HG03066 (cell line): Measurements from ENCODE around the gene MAPT.
"Not testable (repeated sequence)": the region's sequence is repeated elsewhere in the genome, so short reads cannot be mapped to it uniquely, and the experiment has no call there.

Experiments used
- ATAC-seq: cut with Tn5 transposase; IDR thresholded peaks from one replicate; pipeline ENCODE4 v1.9.1; 2021; ENCODE audit warnings: low read depth; ENCODE audit not compliant: unreplicated experiment

MAPT gene

DNA sequence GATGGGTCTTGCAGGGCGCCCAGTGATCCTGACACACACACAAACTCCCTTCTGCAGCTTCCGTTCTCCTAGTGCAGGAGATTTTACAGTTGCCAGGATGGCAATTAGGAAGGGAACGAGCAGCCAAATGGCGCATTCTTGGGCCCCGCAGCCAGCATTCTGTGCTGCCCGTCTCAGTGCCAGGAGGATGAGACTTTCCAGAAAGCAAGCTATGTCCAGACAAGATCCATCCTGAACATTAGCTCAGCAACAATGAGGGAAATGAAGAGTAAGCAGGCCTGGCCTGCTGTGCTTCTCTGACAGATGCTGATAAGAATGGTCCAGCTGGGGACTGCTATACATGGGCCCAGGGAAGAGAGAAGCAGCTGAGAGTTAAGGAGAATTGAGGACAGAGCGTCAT is 33.2 kb upstream of the MAPT start:
- no peak for ATAC-seq

GRCh38 chr17:45862127-45862526 is 32.2 kb upstream of the MAPT start:
- not testable (repeated sequence) for ATAC-seq

- no peak for ATAC-seq
Observed at GRCh38 chr17:45863857-45864654, 30.3 kb upstream of the MAPT start.

DNA sequence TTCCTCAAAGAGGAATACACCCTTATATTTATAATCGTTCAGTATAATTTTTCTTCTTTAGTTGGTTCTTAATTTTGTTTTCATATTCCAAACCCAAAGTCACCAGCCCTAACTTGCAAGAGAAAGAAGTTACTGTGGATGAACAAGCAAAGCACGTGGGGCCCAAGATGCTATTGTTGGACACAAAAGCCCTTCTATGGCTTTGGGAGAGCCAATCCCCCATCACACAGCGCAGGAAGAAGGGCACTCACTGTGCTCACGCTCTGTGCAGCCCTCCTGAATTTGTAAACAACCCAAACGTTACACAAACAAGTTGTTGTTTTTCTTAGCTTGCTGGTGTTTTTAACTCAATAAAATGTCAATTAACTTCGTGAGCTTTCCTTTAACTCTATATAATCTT is 27.2 kb upstream of the MAPT start:
- ATAC-seq: no peak

DNA sequence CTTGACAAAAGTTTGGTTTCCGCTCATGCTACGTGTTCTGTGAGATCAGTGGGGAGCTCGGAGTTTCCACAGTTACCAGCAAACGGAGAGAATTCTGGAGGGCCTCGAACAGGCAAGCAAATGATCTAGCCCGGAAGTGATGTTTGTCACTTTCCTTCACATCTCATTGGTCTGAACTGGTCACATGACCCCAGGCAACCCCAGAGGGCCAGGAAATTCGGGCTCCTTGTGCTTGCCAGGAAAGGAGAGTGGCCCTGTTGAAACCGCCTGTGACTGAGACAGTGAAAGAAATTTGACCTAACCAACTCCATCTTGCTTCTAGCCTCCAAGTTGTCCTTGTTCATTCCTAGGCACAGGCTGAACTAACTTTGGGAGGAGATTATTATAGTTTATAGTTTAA is 26.7 kb upstream of the MAPT start:
- ATAC-seq: no peak

- ATAC-seq: no peak
Observed at GRCh38 chr17:45868276-45868675, 26.1 kb upstream of the MAPT start.

DNA sequence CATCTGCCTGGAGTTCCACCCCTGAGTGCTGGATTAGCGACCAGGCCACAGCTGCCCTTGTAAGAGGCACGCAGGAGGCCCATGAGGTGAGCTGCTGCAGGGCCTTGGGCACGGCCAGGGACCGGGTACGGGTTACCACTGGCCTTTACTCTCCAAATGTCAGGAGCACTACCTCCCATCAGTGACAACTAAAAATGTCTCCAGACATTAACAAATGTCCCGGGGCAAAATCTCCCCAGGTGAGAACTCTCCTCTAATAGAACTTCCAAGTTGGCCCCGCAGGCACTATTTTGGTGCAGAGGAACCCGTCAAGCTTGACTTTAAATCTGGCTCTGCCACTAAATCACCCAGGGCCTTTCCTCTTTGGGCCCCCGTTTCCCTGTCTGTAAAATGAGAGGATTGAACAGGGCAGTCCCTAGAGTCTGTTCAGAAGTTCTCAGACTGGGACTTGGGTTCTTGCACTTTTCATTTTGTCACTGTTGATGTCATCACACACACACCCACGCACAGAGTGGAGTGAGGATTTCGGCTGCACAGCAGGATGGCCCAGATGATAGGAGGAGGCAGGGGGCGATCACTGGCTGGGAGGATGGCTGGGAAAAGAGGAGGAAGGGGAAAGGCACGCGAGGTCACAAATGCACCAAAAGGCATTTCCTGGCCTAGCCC is 24.5 kb upstream of the MAPT start:
- ATAC-seq: no peak

DNA sequence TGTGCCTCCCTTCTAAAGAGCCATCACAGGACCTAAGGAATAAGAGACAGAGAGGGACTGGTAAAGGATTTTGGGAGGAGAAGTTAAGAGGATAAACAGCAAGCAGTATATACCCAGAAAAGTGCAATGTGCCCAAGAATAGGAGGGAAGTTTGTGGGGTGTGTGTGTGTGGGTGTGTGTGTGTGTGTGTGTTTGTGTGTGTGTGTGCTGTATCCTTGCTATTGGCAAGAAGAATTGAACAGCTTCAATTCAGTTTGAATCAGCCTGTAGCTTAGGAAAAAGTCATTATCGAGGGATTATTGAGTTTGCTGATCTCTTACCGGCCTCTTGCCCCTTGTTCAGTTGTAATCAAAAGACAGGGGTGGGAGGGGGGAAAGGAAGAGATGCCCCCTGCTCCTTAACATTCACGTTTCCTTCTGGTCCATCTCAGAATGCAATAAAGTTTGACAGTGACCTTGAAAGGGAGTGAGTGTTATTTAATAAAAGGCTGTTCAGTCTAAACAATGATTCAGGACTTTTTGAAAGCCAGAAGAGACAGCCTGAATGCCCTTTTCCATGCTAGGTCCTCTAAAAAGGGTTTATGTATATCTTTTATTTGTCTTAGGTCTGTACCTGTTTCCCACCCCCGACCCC is 23.9 kb upstream of the MAPT start:
- ATAC-seq: no peak

DNA sequence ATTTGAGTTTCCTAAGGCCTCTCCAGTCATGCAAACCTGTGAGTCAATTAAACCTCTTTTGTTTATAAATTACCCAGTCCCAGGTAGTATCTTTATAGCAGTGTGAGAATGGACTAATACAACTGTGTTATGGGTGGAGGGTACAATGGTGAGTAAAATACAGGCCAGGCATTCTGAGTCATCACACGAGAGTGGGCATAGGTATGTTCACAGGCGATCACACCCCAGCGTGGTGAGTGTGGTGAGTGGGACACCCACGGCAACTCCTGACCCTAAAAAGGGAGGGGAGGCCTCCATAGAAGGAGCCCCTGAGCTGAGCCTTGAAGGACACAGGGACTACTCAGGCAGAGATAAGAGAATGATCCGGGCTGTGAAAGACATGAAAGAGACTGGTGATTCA is 22.6 kb upstream of the MAPT start:
- no peak for ATAC-seq

DNA sequence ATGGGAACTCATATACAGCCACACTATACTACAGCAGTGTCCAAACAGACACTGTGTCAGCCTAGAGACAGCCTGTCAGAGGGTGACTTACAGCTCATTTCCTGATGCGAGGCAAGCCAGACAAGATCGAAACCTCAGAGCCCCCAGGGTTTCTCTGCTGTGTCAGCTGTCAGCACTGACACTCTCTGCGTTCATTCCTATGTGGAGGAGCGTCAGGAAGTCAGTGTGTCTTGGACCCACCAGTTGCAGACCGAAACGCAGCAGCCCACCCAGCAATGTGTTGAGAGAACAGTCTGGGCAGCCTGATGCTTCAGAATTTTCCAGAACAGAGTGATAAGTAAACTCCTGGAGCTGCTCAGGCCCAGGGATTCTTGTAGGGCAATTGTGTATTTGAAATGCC is 20.6 kb upstream of the MAPT start:
- no peak for ATAC-seq

GRCh38 chr17:45874151-45874550 is 20.2 kb upstream of the MAPT start:
- ATAC-seq: no peak

GRCh38 chr17:45876539-45876938 is 17.8 kb upstream of the MAPT start:
- no peak for ATAC-seq

DNA sequence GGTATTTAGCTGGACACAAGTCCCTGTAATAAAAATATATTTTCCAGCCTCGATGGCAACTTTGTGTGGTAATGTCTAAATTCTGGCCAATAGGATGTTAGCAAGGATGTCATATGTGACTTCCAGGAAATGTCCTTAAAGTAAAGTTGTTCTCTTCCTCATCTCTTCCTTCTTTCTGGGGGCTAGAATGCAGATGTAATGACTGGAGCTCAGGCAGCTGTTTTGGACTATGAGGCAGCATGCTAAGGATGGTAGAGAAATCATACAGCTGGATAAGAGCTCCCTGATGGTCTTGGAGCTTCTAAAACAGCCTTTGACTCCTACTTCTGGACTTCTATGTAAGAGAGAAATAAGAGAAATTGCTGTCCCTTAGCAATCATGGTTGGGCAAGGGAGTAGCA is 16.9 kb upstream of the MAPT start:
- no peak for ATAC-seq

GRCh38 chr17:45883063-45883462 is 11.3 kb upstream of the MAPT start:
- ATAC-seq: no peak

DNA sequence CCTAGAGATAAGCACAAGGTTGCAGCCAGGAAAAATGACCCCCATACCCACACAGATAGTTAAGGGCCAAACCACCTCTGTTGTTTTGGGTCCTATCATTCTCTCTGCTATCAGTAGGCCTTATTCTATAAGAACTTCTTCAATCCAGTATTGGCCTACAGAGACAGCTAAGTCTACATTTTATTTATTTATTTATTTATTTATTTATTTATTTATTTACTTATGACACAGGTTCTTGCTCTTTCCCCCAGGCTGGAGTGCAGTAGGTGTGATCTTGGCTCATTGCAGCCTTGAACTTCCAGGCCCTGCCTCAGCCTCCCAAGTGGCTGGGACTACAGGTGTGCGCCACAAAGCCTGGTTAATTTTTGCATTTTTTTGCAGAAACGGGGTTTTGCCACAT is 7.5 kb upstream of the MAPT start:
- no peak for ATAC-seq

GRCh38 chr17:45888392-45888791 is 6.0 kb upstream of the MAPT start:
- ATAC-seq: no peak

GRCh38 chr17:45889579-45889978 is 4.8 kb upstream of the MAPT start:
- no peak for ATAC-seq

- ATAC-seq: no peak
Observed at GRCh38 chr17:45893725-45894021, 681 bp upstream of the MAPT start.

- ATAC-seq: no peak
Observed at GRCh38 chr17:45895304-45895968, 1.1 kb downstream of the MAPT start.

DNA sequence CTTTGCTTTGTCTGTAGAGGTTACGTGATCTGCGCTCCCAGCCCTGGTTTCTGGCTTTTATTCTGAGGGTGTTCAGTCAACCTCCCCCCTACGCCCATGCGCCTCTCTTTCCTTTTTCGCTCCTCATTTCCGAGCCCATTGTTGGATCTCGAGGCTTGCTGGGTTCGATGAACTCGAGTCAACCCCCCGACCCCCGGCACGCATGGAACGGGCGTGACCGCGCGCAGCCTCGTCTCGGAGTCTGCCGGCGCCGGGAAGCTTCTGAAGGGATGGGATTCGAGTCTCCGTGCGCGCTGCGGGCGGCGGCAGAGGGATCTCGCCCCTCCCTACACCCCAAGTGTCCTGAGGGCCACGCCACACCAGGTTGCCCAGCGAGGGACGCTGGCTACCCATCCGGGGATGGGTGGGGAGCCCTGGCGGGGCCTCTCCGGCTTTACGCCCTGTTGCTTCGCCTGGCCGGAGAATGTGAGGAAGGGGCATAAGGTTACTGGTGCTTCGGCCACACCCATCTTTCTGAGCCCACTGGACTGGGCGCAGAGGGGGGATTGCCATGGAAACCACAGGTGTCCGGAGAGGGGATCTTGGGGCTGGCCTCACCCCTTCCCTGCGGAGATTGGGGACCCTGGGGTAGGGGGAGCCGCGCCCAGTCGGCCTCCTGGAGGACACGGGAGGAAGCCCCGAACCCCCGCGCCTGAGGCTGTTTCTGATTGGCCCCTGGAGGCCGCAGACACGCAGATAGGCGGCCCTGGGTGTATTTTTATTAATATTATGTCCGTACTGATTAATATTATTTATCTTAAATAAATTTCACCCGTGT is 1.8 kb downstream of the MAPT start:
- ATAC-seq: no peak
